Heart left ventricle (tissue), 16 donors: ENCODE measurements around the gene SLC24A4. TPM values are rescaled to one million over a fixed set of nuclear protein-coding genes. Genes with fewer than 3 reads are reported as not detected.

ENCODE experiments used
- ATAC-seq, 4 donors: fragments of 200-7000 bp; cut with Tn5 transposase; one replicate each; pipeline ENCODE4 v1.9.1; 2020 to 2022; ENCODE audit warnings: moderate library complexity in 4 of 4, mild to moderate bottlenecking in 3 of 4, moderate number of reproducible peaks in 1 of 4
- DNase-seq, 5 donors: peaks; one replicate each; pipeline ENCODE4 v3.0.0-alpha.2; 2020
- H3K27ac ChIP-seq, 12 donors: fragments of 200-600 bp; sonication (generic) in 4 of 12; one replicate each; pipeline versions ENCODE4 v1.5.0 to v1.8.0; 2016 to 2022; ENCODE audit warnings: mild to moderate bottlenecking in 2 of 12
- H3K27me3 ChIP-seq, 9 donors: fragments of 200-600 bp; sonication (generic) in 2 of 9; one replicate each; pipeline versions ENCODE4 v1.5.1 to v1.8.0; 2016 to 2022; ENCODE audit warnings: mild to moderate bottlenecking in 3 of 9
- H3K36me3 ChIP-seq, 9 donors: fragments of 200-600 bp; sonication (generic) in 2 of 9; one replicate each; pipeline versions ENCODE4 v1.5.0 to v1.8.0; 2018 to 2022; ENCODE audit warnings: mild to moderate bottlenecking in 2 of 9
- H3K4me1 ChIP-seq, 12 donors: fragments of 200-600 bp; sonication (generic) in 4 of 12; one replicate each; pipeline versions ENCODE4 v1.5.0 to v1.8.0; 2016 to 2022; ENCODE audit warnings: mild to moderate bottlenecking in 3 of 12
- H3K4me3 ChIP-seq, 12 donors: fragments of 200-600 bp; sonication (generic) in 4 of 12; one replicate each; pipeline versions ENCODE4 v1.5.0 to v1.8.0; 2017 to 2022; ENCODE audit warnings: mild to moderate bottlenecking in 9 of 12, moderate library complexity in 4 of 12
- H3K9me3 ChIP-seq, 12 donors: fragments of 200-600 bp; sonication (generic) in 4 of 12; one replicate each; pipeline versions ENCODE4 v1.5.0 to v1.8.0; 2016 to 2022; ENCODE audit warnings: mild to moderate bottlenecking in 1 of 12
- CTCF ChIP-seq, 12 donors: fragments of 200-600 bp; sonication (generic) in 4 of 12; IDR thresholded peaks; one replicate each; pipeline versions ENCODE4 v1.5.0 to v1.8.0; 2018 to 2022; ENCODE audit warnings: antibody characterized with exemption in 12 of 12, mild to moderate bottlenecking in 5 of 12
- POLR2A ChIP-seq, 2 donors: fragments of 450-650 bp; IDR thresholded peaks; one replicate each; pipeline ENCODE4 v1.6.1; 2017; ENCODE audit warnings: antibody characterized with exemption in 2 of 2, mild to moderate bottlenecking in 2 of 2, moderate library complexity in 2 of 2
- WGBS, 4 donors: extraction: QIAGEN DNeasy Blood & Tissue Kit in 2 of 4; methylation state at CpG; one replicate each; pipeline versions ENCODE4 v1.1.5 to v1.1.7; 2013 to 2018; 5-methylcytosine and 5-hydroxymethylcytosine counted together
- intact Hi-C, 10 donors: fragments of 100-400 bp; cut with DNase I; formaldehyde crosslinking; loops; one replicate each; pipeline versions ENCODE4 v1.11.1 to v1.14.2; 2022
- polyA plus RNA-seq, 2 donors: library from polyadenylated mRNA; stranded (reverse); fragments of 200-250 nt; gene quantifications; one replicate each; pipeline ENCODE4 v1.2.3, GENCODE V29; 2013
- total RNA-seq, 9 donors: library from RNA; depleted of rRNA in 2 of 9; stranded (reverse); fragments of >200 nt in 2 of 9; fragmentation: NEBNext Ultra II Directional in 3 of 9; extraction: Animal tissue kit (Norgen Biotek cat#: 25700) in 3 of 9; gene quantifications; one replicate each; pipeline versions ENCODE4 v1.1.0 to v1.2.4, GENCODE V29; 2016 to 2023
- donor health status: ischemic (EF 13 %, LVEDD 7.1; RV severe dilation, severe dysfunction).
- donor health status: healthy with polysubstance abuse.
- donor health status: DM: no; HTN: yes; CAD: no.
- donor health status: DM: no; HTN: no; CAD: no.
- donor health status: ischemic (EF 25% LVEDD 6.9; RV normal size, moderate dysfunction).
- donor health status: ischemic (EF 25% LVEDD 5.7; RV mildly dilated, moderate dysfunction).
- donor health status: healthy.
- donor health status: DM: yes; HTN: yes; CAD: no.
- donor health status: ischemic (EF 35%, LVEDD 5.7; RV mildly dilated, moderate dysfunction).
- donor health status: nonischemic (EF 11% LVEDD 7.7; RV severe dilation, severe dysfunction).
- donor health status: DM: yes; HTN: yes; CAD: no.
- donor health status: PGD.
- donor health status: ischemic (EF 29% LVEDD 5.4; RV normal size, mild dysfunction).
- donor health status: nonischemic (EF 23%, LVEDD 6.1; RV moderate dilation, normal function).

SLC24A4 gene
- total and polyA plus RNA-seq, 11 donors, result 0.05 to 1.6 (median 0.23) TPM

GRCh38 chr14:92440345-92441003, 117.5 kb downstream of the SLC24A4 start:
- H3K9me3 ChIP-seq, result peaks cover 0 to 5% (median 0%) of the 10 kb centered on the region in 12 donors
- DNase-seq, result no peak
- H3K4me1 ChIP-seq, result peaks cover 0 to 13% (median 6%) of the 10 kb centered on the region in 12 donors
- H3K27me3 ChIP-seq, result no peaks in the 10 kb centered on the region
- H3K36me3 ChIP-seq, result no peaks in the 10 kb centered on the region
- intact Hi-C loops, result no loop called here
- TF ChIP-seq POLR2A (IDR thresholded peaks at IDR 0.05), result no peak
- TF ChIP-seq CTCF (IDR thresholded peaks at IDR 0.05), result no peak
- no peak overlapping the region for H3K4me3 ChIP-seq
- H3K27ac ChIP-seq, result no peak overlapping the region
- no peak for ATAC-seq
- WGBS, 4 donors, result 68 to 85% (median 81%) methylated on average over 7 of the region's 7 CpGs

- Histone ChIP-seq H3K27ac (no peak overlapping the region), H3K4me3 (no peak overlapping the region), H3K9me3 (peaks cover 0 to 12% (median 0%) of the 10 kb centered on the region in 12 donors), H3K27me3 (no peaks in the 10 kb centered on the region), H3K36me3 (no peaks in the 10 kb centered on the region), H3K4me1 (peaks cover 0 to 13% (median 6%) of the 10 kb centered on the region in 12 donors)
- WGBS, 4 donors, result 89 to 93% (median 92%) methylated on average over 10 of the region's 10 CpGs
- intact Hi-C loops, result no loop called here
- no peak for TF ChIP-seq CTCF (IDR thresholded peaks at IDR 0.05)
- no peak for TF ChIP-seq POLR2A (IDR thresholded peaks at IDR 0.05)
- no peak for ATAC-seq
- no peak for DNase-seq
Measured at GRCh38 chr14:92441751-92442504, 119.0 kb downstream of the SLC24A4 start.

GRCh38 chr14:92443167-92443566, 120.2 kb downstream of the SLC24A4 start:
- Histone ChIP-seq H3K27ac (no peak overlapping the region), H3K4me3 (no peak overlapping the region), H3K36me3 (no peaks in the 10 kb centered on the region), H3K4me1 (peaks cover 0 to 13% (median 6%) of the 10 kb centered on the region in 12 donors), H3K9me3 (peaks cover 0 to 12% (median 0%) of the 10 kb centered on the region in 12 donors), H3K27me3 (no peaks in the 10 kb centered on the region)
- ATAC-seq (no peak), DNase-seq (no peak)
- 87 to 92% (median 90%) methylated on average over 12 to 14 of the region's 14 CpGs for WGBS, 4 donors
- intact Hi-C loops, result no loop called here
- no peak for TF ChIP-seq CTCF (IDR thresholded peaks at IDR 0.05)
- no peak for TF ChIP-seq POLR2A (IDR thresholded peaks at IDR 0.05)

- Histone ChIP-seq H3K4me3 (no peak overlapping the region), H3K36me3 (no peaks in the 10 kb centered on the region), H3K9me3 (peaks cover 0 to 12% (median 0%) of the 10 kb centered on the region in 12 donors), H3K27me3 (no peaks in the 10 kb centered on the region), H3K27ac (no peak overlapping the region), H3K4me1 (peaks cover 0 to 13% (median 6%) of the 10 kb centered on the region in 12 donors)
- ATAC-seq (no peak), DNase-seq (no peak)
- WGBS, 4 donors, result 92 to 98% (median 95%) methylated on average over 7 to 8 of the region's 8 CpGs
- intact Hi-C loops, result no loop called here
- no peak for TF ChIP-seq CTCF (IDR thresholded peaks at IDR 0.05)
- no peak for TF ChIP-seq POLR2A (IDR thresholded peaks at IDR 0.05)
Measured at GRCh38 chr14:92443741-92444140, 120.8 kb downstream of the SLC24A4 start.
